Renal pelvis (tissue), 4 donors: Measurements from ENCODE around the gene GARRE1. TPM values are rescaled to one million over a fixed set of nuclear protein-coding genes. Genes with fewer than 3 reads are reported as not detected.

ENCODE experiments used
- DNase-seq: peaks from one replicate; pipeline ENCODE4 v3.0.0-alpha.2; 2013
- polyA plus RNA-seq, 3 donors: library from polyadenylated mRNA; unstranded; fragments of 120-200 nt; gene quantifications; one replicate each; pipeline ENCODE4 v1.2.1, GENCODE V29; 2013; ENCODE audit not compliant: insufficient read length in 3 of 3

The GARRE1 gene
- polyA plus RNA-seq, 3 donors, result 28.3 to 38.5 (median 35.9) TPM

DNA sequence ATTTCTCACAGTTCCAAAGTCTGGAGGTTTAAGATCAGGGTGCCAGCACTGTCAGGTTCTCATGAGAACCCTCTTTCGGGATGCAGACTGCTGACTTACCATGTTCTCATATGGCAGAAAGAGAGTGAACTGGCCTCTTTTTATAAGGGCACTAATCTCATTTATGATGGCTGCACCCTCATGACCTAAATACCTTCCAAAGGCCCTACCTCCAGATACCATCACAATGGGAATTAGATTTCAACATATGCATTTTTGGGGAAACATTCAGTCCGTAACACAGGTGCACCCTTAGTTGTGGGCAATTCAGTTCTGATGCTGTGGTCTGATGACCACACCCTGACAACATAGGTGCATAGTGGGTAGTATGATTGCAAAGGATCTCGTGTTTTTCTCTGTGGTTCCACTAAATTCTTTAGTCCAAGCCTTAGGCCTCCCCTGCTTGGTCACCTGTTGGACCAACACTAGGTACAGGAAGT is 33.3 kb downstream of the GARRE1 start:
- DNase-seq, result no peak

DNA sequence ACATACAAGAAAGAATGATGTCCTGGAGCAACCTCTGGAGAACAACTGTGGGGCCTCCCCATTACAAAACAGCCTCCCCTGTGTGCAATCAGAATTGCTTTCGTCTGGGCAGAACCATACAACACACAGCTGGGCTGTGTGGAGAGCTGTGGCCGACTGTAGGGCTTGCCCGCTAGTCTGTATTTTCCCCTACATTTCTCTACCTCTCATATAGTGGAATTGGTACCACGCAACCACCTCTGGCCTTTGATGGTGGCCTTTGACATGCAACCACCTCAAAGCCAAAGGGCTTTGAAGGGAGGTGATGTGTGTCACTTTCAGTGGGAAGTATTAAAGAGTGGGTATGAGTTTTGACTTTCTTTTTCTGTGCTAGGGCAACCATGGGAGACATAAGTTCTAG is 34.0 kb downstream of the GARRE1 start:
- no peak for DNase-seq

DNA sequence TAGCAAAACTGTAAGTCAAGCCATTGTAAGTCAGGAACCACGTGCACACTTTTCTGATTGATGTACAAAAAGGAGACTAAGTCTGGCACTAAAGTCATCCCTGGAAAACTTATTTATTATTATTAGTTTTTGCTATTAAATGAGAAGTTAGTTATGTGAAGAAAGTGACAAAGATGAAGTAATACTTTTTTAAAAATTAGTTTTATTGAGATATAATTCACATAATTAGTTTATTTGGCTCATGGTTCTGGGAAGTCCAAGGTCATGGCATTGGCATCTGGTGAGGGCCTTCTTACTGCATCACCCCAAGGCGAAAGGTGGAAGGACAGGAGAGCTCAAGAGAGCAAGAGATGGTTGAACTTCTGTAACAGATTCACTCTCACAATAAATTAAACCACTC is 36.9 kb downstream of the GARRE1 start:
- DNase-seq, result no peak

DNA sequence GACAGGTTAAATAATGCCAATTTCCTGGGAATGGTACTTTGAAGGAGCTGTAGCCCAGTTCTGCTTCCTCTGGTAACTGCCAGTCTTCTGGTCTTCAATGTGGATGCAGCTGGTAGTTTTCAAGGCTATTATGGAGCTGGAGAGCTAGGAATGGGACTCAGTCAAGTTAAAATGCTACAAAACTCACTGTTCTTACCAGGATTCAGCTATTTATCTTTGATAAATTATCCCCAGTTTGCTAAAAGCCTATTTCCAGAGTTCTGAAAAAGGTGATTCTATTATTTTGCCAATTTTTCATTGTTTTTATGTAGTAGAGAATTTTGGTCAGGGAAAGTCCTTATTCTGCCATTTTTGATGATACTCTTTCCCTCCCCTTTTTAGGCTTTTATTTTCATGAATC is 40.7 kb downstream of the GARRE1 start:
- DNase-seq, result no peak

DNA sequence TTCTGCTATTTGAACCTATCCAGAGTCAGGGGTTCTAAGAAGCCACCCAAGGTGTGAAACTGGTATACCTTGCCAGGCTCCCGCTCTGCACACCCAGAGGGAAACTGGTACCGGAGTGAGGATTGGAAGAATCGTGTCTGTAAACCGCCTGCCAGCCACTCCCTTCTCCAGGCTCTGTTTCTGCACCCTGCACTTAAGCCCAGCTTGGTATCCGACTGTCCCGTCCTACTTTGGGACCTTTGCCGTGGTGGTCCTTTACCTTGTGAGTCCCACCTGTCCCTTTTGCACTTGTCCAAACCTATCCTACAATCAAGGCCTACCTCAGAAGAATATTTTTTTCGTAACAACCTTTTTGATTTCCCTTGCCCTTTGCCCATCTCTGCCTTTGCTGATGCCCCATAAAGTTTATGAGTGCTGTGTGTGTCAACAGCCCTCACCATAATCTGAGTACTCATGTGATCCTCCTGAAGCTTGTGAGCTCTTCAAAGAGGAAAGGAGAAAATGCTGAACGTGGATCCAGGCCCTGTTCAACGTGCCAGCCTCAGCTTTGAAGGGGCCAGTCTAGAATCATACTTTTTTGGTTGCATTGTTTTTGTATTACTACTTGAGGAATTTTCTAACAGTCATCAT is 44.7 kb downstream of the GARRE1 start:
- no peak for DNase-seq

DNA sequence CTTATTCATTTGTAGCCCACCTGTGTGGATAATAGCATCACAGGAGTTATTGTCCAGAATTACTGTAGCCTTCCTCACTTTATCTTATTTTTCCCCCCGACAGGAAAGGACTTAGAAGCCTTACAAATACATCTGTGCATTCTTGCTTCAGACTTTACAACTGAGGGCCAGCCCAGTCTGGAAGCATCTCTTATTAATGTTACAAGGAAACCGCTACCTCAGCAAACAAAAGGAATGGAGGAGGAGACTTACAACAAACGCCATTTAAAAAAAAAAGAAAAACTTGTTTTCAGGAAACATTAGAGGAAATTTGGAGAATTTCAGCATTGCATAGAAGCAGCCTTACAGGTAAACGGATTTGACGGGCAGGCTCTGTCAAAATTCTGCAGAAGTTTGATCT is 45.2 kb downstream of the GARRE1 start:
- DNase-seq, result no peak

DNA sequence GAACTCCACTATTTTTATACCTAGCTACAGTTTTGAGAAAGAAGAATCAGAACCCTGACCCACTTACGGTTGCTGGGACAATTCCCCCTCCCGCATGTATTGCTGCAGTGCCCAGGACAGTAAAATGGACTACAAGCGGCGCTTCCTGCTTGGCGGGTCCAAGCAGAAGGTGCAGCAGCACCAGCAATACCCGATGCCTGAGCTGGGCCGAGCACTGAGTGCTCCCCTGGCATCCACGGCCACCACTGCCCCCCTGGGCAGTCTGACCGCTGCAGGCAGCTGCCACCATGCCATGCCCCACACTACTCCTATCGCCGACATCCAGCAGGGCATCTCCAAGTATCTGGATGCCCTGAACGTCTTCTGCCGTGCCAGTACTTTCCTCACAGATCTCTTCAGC is 46.0 kb downstream of the GARRE1 start:
- DNase-seq, result no peak

DNA sequence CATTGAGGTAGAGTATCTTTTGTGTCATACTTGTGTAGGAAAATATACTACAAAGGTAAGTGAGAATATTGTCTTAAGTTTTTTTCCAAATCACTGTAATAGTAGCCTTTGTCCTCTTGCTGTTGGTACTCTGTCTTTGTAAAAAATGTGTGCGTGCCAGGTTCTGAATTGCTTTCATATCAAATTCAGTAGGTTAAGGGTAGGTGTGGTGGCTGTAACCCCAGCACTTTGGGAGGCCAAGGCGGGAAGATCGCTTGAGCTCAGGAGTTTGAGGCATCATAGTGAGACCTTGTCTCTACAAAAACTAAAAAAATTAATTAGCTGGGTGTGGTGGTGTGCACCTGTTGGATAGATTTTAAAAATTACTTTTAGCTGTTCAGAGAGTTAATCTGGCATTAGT is 46.6 kb downstream of the GARRE1 start:
- no peak for DNase-seq

Other genes starting within 250 kb of the GARRE1 start
- 100 to 1,000 TPM; 155 to 179 (median 178) TPM for gene LSM14A, start 82.0 kb upstream of the GARRE1 start, polyA plus RNA-seq
- gene GPI, start 110.6 kb downstream of the GARRE1 start, polyA plus RNA-seq, result 100 to 1,000 TPM; 180 to 198 (median 194) TPM
- gene PDCD2L, start 149.8 kb downstream of the GARRE1 start, polyA plus RNA-seq, result 10 to 100 TPM; 12.0 to 13.8 (median 12.2) TPM
- 100 to 1,000 TPM; 165 to 189 (median 184) TPM for gene UBA2, start 173.8 kb downstream of the GARRE1 start, polyA plus RNA-seq
- 10 to 100 TPM; 36.6 to 43.7 (median 39.1) TPM for gene WTIP, start 227.2 kb downstream of the GARRE1 start, polyA plus RNA-seq